ENCODE measurements around the gene LDLRAD2.
"Not testable (repeated sequence)": the region's sequence is repeated elsewhere in the genome, so short reads cannot be mapped to it uniquely, and the experiment has no call there.

Gene LDLRAD2, protein sequence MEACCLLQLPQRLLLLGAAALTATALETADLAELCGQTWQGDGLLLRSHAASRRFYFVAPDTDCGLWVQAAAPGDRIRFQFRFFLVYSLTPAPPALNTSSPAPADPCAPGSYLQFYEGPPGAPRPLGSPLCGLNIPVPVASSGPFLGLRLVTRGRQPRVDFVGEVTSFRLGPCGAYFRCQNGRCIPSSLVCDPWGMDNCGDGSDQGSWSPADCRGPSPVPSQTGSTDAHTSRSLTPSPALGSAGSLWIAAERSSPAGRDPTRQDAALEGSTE

DNA sequence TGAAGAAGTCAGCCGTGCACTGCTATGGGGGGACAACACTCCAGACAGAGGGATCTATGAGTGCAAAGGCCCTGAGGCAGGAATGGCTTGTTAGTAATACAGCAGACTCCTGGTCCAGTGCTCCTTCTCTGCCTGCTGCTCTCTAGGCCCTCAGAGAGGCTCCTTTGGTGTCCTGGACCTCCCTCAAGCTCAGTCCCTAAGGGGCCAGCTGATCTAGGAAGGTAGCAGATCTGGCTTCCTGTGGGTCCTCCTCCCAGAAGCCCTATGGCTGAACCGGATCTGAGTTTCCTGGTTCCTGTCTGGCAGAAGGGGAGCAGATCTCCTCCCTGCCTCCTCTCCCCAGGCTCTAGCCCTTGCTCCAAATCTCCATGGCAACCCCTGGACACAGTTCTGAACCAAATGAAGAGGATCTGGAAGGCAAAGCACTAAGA lies at the start of gene LDLRAD2:
TSS of gene LDLRAD2 (plus strand) at position 391 of the 431 bp plus-strand sequence. CDS start 187 bp downstream, outside the sequence.
- H3K27ac ChIP-seq (ENCODE audit: low read depth, low read length): no peak within 1 kb of the TSS
- H3K9me3 ChIP-seq (ENCODE audit: control insufficient read depth, insufficient read depth, low read length): no peaks in the 10 kb centered on the region

DNA sequence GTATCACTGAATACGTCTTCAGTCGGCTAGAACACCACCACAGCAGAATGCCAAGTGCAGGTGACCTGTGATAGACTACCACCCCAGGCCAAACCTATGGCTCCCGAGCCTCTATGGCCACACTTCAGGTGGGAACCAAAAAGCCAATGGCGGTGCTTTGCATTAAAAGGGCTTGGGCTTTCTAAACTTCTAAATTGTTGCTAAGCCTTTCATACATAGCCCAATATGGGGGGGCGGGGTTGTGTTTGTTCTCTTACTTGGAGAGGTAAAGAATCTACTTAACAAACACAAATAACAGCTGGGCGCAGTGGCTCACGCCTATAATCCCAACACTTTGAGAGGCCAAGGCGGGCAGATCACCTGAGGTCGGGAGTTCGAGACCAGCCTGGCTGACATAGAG lies 48.8 kb upstream of the LDLRAD2 start:
- no peak overlapping the region for H3K9ac ChIP-seq (ENCODE audit: low read depth, low read length)
- no peaks in the 10 kb centered on the region for H3K36me3 ChIP-seq (ENCODE audit: control insufficient read depth, insufficient read depth, low read length)
- peaks cover 11% of the 10 kb centered on the region for H3K4me1 ChIP-seq (ENCODE audit: control insufficient read depth, insufficient read depth, low read length)
- H3K9me3 ChIP-seq (ENCODE audit: control insufficient read depth, insufficient read depth, low read length): no peaks in the 10 kb centered on the region
- no peaks in the 10 kb centered on the region for H3K27me3 ChIP-seq (ENCODE audit: control insufficient read depth, insufficient read depth, low read length)
- H3K4me3 ChIP-seq (ENCODE audit: low read depth, low read length): no peak overlapping the region
- no peak overlapping the region for H3K27ac ChIP-seq (ENCODE audit: low read depth, low read length)

More for the DNA sequence above, at the start of gene LDLRAD2:
- Histone ChIP-seq H3K4me1 (ENCODE audit: control insufficient read depth, insufficient read depth, low read length) (no peaks in the 10 kb centered on the region), H3K4me3 (ENCODE audit: low read depth, low read length) (no peak within 1 kb of the TSS), H3K36me3 (ENCODE audit: control insufficient read depth, insufficient read depth, low read length) (no peaks in the 10 kb centered on the region), H3K9ac (ENCODE audit: low read depth, low read length) (no peak within 1 kb of the TSS; the same call in 1 of the 2 replicates), H3K27me3 (ENCODE audit: control insufficient read depth, insufficient read depth, low read length) (no peaks in the 10 kb centered on the region)

GRCh38 chr1:21763694-21764419 lies 48.2 kb upstream of the LDLRAD2 start:
- H3K9me3 ChIP-seq (ENCODE audit: control insufficient read depth, insufficient read depth, low read length): no peaks in the 10 kb centered on the region
- 0 out of 2 replicates have a peak, but pooled peaks cover 1% of the 10 kb centered on the region for H3K36me3 ChIP-seq (ENCODE audit: control insufficient read depth, insufficient read depth, low read length)
- peaks cover 11% of the 10 kb centered on the region for H3K4me1 ChIP-seq (ENCODE audit: control insufficient read depth, insufficient read depth, low read length)
- H3K4me3 ChIP-seq (ENCODE audit: low read depth, low read length): no peak overlapping the region
- H3K27ac ChIP-seq (ENCODE audit: low read depth, low read length): no peak overlapping the region
- no peak overlapping the region for H3K9ac ChIP-seq (ENCODE audit: low read depth, low read length)
- no peaks in the 10 kb centered on the region for H3K27me3 ChIP-seq (ENCODE audit: control insufficient read depth, insufficient read depth, low read length)

- no peaks in the 10 kb centered on the region for H3K27me3 ChIP-seq (ENCODE audit: control insufficient read depth, insufficient read depth, low read length)
- no peaks in the 10 kb centered on the region for H3K9me3 ChIP-seq (ENCODE audit: control insufficient read depth, insufficient read depth, low read length)
- no peak overlapping the region for H3K9ac ChIP-seq (ENCODE audit: low read depth, low read length)
- peaks cover 11% of the 10 kb centered on the region for H3K4me1 ChIP-seq (ENCODE audit: control insufficient read depth, insufficient read depth, low read length)
- H3K27ac ChIP-seq (ENCODE audit: low read depth, low read length): peak overlapping the region; percentile 51
- 0 out of 2 replicates have a peak, but pooled peaks cover 4% of the 10 kb centered on the region for H3K36me3 ChIP-seq (ENCODE audit: control insufficient read depth, insufficient read depth, low read length)
- no peak overlapping the region for H3K4me3 ChIP-seq (ENCODE audit: low read depth, low read length)
Measured at GRCh38 chr1:21764615-21765423, 47.2 kb upstream of the LDLRAD2 start.

DNA sequence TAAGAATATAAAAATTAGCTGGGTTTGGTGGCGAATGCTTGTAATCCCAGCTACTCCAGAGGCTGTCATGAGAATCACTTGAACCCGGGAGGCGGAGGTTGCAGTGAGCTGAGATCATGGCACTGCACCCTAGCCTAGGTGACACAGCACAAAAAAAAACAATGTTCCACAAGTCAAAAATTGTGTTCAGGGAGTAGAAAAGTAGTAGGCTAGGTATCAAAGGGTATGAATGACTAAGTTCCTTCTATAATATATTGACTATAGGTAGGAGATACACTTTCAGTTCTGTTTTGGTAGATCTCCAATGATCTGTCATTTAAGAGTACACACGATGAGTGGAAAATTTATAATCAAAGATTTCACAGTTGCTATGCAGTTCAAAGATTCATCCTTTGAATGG lies 45.9 kb upstream of the LDLRAD2 start:
- Histone ChIP-seq H3K27ac (ENCODE audit: low read depth, low read length) (no peak overlapping the region), H3K4me1 (ENCODE audit: control insufficient read depth, insufficient read depth, low read length) (peaks cover 11% of the 10 kb centered on the region)

GRCh38 chr1:21767106-21767505 lies 45.0 kb upstream of the LDLRAD2 start:
- H3K36me3 ChIP-seq (ENCODE audit: control insufficient read depth, insufficient read depth, low read length); H3K27ac ChIP-seq (ENCODE audit: low read depth, low read length); H3K27me3 ChIP-seq (ENCODE audit: control insufficient read depth, insufficient read depth, low read length); H3K9ac ChIP-seq (ENCODE audit: low read depth, low read length); H3K4me3 ChIP-seq (ENCODE audit: low read depth, low read length); H3K9me3 ChIP-seq (ENCODE audit: control insufficient read depth, insufficient read depth, low read length): not testable (repeated sequence)
- H3K4me1 ChIP-seq (ENCODE audit: control insufficient read depth, insufficient read depth, low read length): peaks cover 11% of the 10 kb centered on the region

More for the DNA sequence above, 45.9 kb upstream of the LDLRAD2 start:
- H3K9ac ChIP-seq (ENCODE audit: low read depth, low read length): no peak overlapping the region
- no peaks in the 10 kb centered on the region for H3K9me3 ChIP-seq (ENCODE audit: control insufficient read depth, insufficient read depth, low read length)
- H3K4me3 ChIP-seq (ENCODE audit: low read depth, low read length): no peak overlapping the region
- 0 out of 2 replicates have a peak, but pooled peaks cover 4% of the 10 kb centered on the region for H3K36me3 ChIP-seq (ENCODE audit: control insufficient read depth, insufficient read depth, low read length)
- no peaks in the 10 kb centered on the region for H3K27me3 ChIP-seq (ENCODE audit: control insufficient read depth, insufficient read depth, low read length)

GRCh38 chr1:21770201-21770600 lies 41.9 kb upstream of the LDLRAD2 start:
- no peaks in the 10 kb centered on the region for H3K9me3 ChIP-seq (ENCODE audit: control insufficient read depth, insufficient read depth, low read length)
- no peak overlapping the region for H3K27ac ChIP-seq (ENCODE audit: low read depth, low read length)
- H3K4me3 ChIP-seq (ENCODE audit: low read depth, low read length): no peak overlapping the region
- no peak overlapping the region for H3K9ac ChIP-seq (ENCODE audit: low read depth, low read length)
- 0 out of 2 replicates have a peak, but pooled peaks cover 4% of the 10 kb centered on the region for H3K36me3 ChIP-seq (ENCODE audit: control insufficient read depth, insufficient read depth, low read length)
- no peaks in the 10 kb centered on the region for H3K4me1 ChIP-seq (ENCODE audit: control insufficient read depth, insufficient read depth, low read length)
- H3K27me3 ChIP-seq (ENCODE audit: control insufficient read depth, insufficient read depth, low read length): no peaks in the 10 kb centered on the region

- not testable (repeated sequence) for H3K4me1 ChIP-seq (ENCODE audit: control insufficient read depth, insufficient read depth, low read length); H3K27ac ChIP-seq (ENCODE audit: low read depth, low read length); H3K36me3 ChIP-seq (ENCODE audit: control insufficient read depth, insufficient read depth, low read length); H3K4me3 ChIP-seq (ENCODE audit: low read depth, low read length); H3K9ac ChIP-seq (ENCODE audit: low read depth, low read length); H3K9me3 ChIP-seq (ENCODE audit: control insufficient read depth, insufficient read depth, low read length); H3K27me3 ChIP-seq (ENCODE audit: control insufficient read depth, insufficient read depth, low read length)
Measured at GRCh38 chr1:21770602-21771001, 41.5 kb upstream of the LDLRAD2 start.

DNA sequence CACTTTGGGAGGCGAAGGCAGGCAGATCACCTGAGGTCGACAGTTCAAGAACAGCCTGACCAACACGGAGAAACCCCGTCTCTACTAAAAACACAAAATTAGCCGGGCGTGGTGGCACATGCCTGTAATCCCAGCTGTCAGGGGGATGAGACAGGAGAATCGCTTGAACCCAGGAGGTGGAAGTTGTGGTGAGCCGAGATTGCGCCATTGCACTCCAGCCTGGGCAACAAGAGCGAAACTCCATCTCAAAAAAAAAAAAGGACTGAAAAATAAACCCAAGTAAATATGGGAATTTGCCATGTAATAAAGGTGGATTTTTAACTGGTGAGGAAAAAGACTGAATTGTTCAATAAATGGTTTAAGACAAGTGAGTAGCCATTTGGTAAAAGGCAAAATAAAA lies 40.4 kb upstream of the LDLRAD2 start:
- H3K9ac ChIP-seq (ENCODE audit: low read depth, low read length); H3K4me1 ChIP-seq (ENCODE audit: control insufficient read depth, insufficient read depth, low read length); H3K27me3 ChIP-seq (ENCODE audit: control insufficient read depth, insufficient read depth, low read length); H3K9me3 ChIP-seq (ENCODE audit: control insufficient read depth, insufficient read depth, low read length); H3K36me3 ChIP-seq (ENCODE audit: control insufficient read depth, insufficient read depth, low read length); H3K4me3 ChIP-seq (ENCODE audit: low read depth, low read length); H3K27ac ChIP-seq (ENCODE audit: low read depth, low read length): not testable (repeated sequence)

DNA sequence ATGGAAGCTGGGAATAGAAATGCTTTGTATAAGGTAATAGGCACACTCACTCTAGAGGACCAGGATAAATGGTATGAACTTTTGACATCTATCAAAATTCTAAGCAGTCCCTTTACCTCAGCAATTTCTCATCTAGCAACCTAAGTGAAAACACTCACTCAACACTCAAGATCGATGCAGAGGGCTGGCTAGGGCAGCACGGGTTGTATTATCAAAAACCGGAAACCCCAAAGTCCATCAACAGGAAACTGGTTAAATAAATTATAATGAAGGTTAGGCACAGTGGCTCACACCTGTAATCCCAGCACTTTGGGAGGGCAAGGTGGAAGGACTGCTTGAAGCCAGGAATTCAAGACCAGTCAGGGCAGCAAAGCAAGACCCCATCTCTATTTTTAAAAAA lies 38.5 kb upstream of the LDLRAD2 start:
- no peak overlapping the region for H3K4me3 ChIP-seq (ENCODE audit: low read depth, low read length)
- no peak overlapping the region for H3K9ac ChIP-seq (ENCODE audit: low read depth, low read length)
- H3K27ac ChIP-seq (ENCODE audit: low read depth, low read length): no peak overlapping the region
- H3K36me3 ChIP-seq (ENCODE audit: control insufficient read depth, insufficient read depth, low read length): 0 out of 2 replicates have a peak, but pooled peaks cover 4% of the 10 kb centered on the region
- no peaks in the 10 kb centered on the region for H3K9me3 ChIP-seq (ENCODE audit: control insufficient read depth, insufficient read depth, low read length)
- no peaks in the 10 kb centered on the region for H3K4me1 ChIP-seq (ENCODE audit: control insufficient read depth, insufficient read depth, low read length)
- H3K27me3 ChIP-seq (ENCODE audit: control insufficient read depth, insufficient read depth, low read length): no peaks in the 10 kb centered on the region

Measured in HUES48 (cell line).